Kidney glomerular epithelial cell (primary cell): ENCODE data around the gene EEF1AKMT4.
"Not testable (repeated sequence)": the region's sequence is repeated elsewhere in the genome, so short reads cannot be mapped to it uniquely, and the experiment has no call there.

Experiments
- DNase-seq: peaks from one replicate; lab custom pipeline; 2025; lab: John Stamatoyannopoulos, UW

Gene EEF1AKMT4

GRCh38 chr3:184260724-184261269, 11.3 kb downstream of the EEF1AKMT4 start:
- DNase-seq = no peak

GRCh38 chr3:184261270-184261853, 11.9 kb downstream of the EEF1AKMT4 start, which contains the start of gene CAMK2N2:
TSS of gene CAMK2N2 (minus strand) at chr3:184261553. CDS start at chr3:184261285, 268 bp downstream.
- DNase-seq = peak; percentile 36

- peak; percentile 20 for DNase-seq
These were observed 12.6 kb downstream of the EEF1AKMT4 start for GRCh38 chr3:184261854-184262763.

- no peak for DNase-seq
These were observed 13.3 kb downstream of the EEF1AKMT4 start for GRCh38 chr3:184262764-184263179.

GRCh38 chr3:184267249-184267648, 17.8 kb downstream of the EEF1AKMT4 start:
- DNase-seq = not testable (repeated sequence)

GRCh38 chr3:184272269-184272668, 22.8 kb downstream of the EEF1AKMT4 start:
- DNase-seq = no peak

GRCh38 chr3:184275381-184275701, 25.9 kb downstream of the EEF1AKMT4 start:
- no peak for DNase-seq

- DNase-seq = no peak
These were observed 26.8 kb downstream of the EEF1AKMT4 start, which contains the start of gene ECE2 for GRCh38 chr3:184275961-184276910. TSS of gene ECE2 (plus strand) at chr3:184276022. CDS start at chr3:184276154, 132 bp downstream.

- no peak for DNase-seq
These were observed 27.9 kb downstream of the EEF1AKMT4 start for GRCh38 chr3:184277366-184277765.

GRCh38 chr3:184282941-184283340, 33.5 kb downstream of the EEF1AKMT4 start:
- DNase-seq = no peak

GRCh38 chr3:184283681-184284080, 34.2 kb downstream of the EEF1AKMT4 start:
- DNase-seq = no peak

GRCh38 chr3:184284696-184285095, 35.2 kb downstream of the EEF1AKMT4 start:
- peak; percentile 54 for DNase-seq

GRCh38 chr3:184289426-184289938, 40.0 kb downstream of the EEF1AKMT4 start:
- DNase-seq = peak; percentile 41

- no peak for DNase-seq
These were observed 40.9 kb downstream of the EEF1AKMT4 start for GRCh38 chr3:184290331-184290730.

GRCh38 chr3:184291044-184291737, 41.7 kb downstream of the EEF1AKMT4 start:
- no peak for DNase-seq

GRCh38 chr3:184291738-184292445, 42.4 kb downstream of the EEF1AKMT4 start:
- DNase-seq = no peak

GRCh38 chr3:184295771-184296170, 46.3 kb downstream of the EEF1AKMT4 start:
- no peak for DNase-seq

GRCh38 chr3:184296616-184297015, 47.1 kb downstream of the EEF1AKMT4 start:
- DNase-seq = no peak

GRCh38 chr3:184298759-184299487, 49.5 kb downstream of the EEF1AKMT4 start, which contains the start of gene PSMD2:
TSS of gene PSMD2 (plus strand) at chr3:184299241. CDS start at chr3:184299267, 26 bp downstream.
- peak; percentile 89 for DNase-seq
